ENCODE data around the gene HSPB6. TPM values are rescaled to one million over a fixed set of nuclear protein-coding genes. Genes with fewer than 3 reads are reported as not detected.

Gene HSPB6
- total RNA-seq, 4 donors from 2014 or later, result 22.3 to 185 (median 43.9) TPM

- Histone ChIP-seq H3K9me3 (no peaks in the 10 kb centered on the region), H3K36me3 (no peaks in the 10 kb centered on the region), H3K4me1 (no peaks in the 10 kb centered on the region), H3K27me3 (peaks cover 21% of the 10 kb centered on the region), H3K27ac (no peak overlapping the region), H3K4me3 (no peak overlapping the region)
- no peak for TF ChIP-seq CTCF (IDR thresholded peaks at IDR 0.05)
- TF ChIP-seq EP300 (IDR thresholded peaks at IDR 0.05; ENCODE audit: low read depth), result no peak
- TF ChIP-seq POLR2AphosphoS5 (IDR thresholded peaks at IDR 0.05), result no peak
- TF ChIP-seq POLR2A (IDR thresholded peaks at IDR 0.05), result no peak
- DNase-seq, result no peak
- in situ Hi-C loops (cut with MboI; ENCODE audit: low pct_ligation_motif_present in 1 of 4, low pct_unique_long_range_greater_than_20kb in 1 of 4, low sequenced_read_pairs in 3 of 4), result no loop called here
- WGBS, 2 donors (ENCODE audit: low coverage in 1 of 2), result 57 to 77% methylated on average over 1 to 8 of the region's 8 CpGs
- intact Hi-C loops (cut with DNase I; ENCODE audit: low total_unique reads), result no loop called here
Measured at GRCh38 chr19:35792888-35793287, 36.1 kb upstream of the HSPB6 start.

GRCh38 chr19:35792312-35792711 is 35.5 kb upstream of the HSPB6 start:
- DNase-seq, result no peak
- peaks cover 15% of the 10 kb centered on the region for H3K27me3 ChIP-seq
- intact Hi-C loops (cut with DNase I; ENCODE audit: low total_unique reads) (no loop called here), in situ Hi-C loops (cut with MboI; ENCODE audit: low pct_ligation_motif_present in 1 of 4, low pct_unique_long_range_greater_than_20kb in 1 of 4, low sequenced_read_pairs in 3 of 4) (no loop called here)
- no peak overlapping the region for H3K27ac ChIP-seq
- WGBS, 2 donors (ENCODE audit: low coverage in 1 of 2), result 90% methylated on average over 14 of the region's 15 CpGs; no CpG with 5 or more reads in 1 of the 2 donors
- no peak overlapping the region for H3K4me3 ChIP-seq
- no peaks in the 10 kb centered on the region for H3K9me3 ChIP-seq
- H3K36me3 ChIP-seq, result no peaks in the 10 kb centered on the region
- TF ChIP-seq POLR2AphosphoS5 (IDR thresholded peaks at IDR 0.05) (no peak), POLR2A (IDR thresholded peaks at IDR 0.05) (no peak), EP300 (IDR thresholded peaks at IDR 0.05; ENCODE audit: low read depth) (no peak), CTCF (IDR thresholded peaks at IDR 0.05) (no peak)
- H3K4me1 ChIP-seq, result no peaks in the 10 kb centered on the region

- no peaks in the 10 kb centered on the region for H3K9me3 ChIP-seq
- WGBS, 2 donors (ENCODE audit: low coverage in 1 of 2), result 85 to 100% methylated on average over 2 to 8 of the region's 9 CpGs
- no peak overlapping the region for H3K27ac ChIP-seq
- H3K4me1 ChIP-seq, result no peaks in the 10 kb centered on the region
- in situ Hi-C loops (cut with MboI; ENCODE audit: low pct_ligation_motif_present in 1 of 4, low pct_unique_long_range_greater_than_20kb in 1 of 4, low sequenced_read_pairs in 3 of 4), result no loop called here
- no peak overlapping the region for H3K4me3 ChIP-seq
- DNase-seq, result no peak
- H3K27me3 ChIP-seq, result peaks cover 11% of the 10 kb centered on the region
- intact Hi-C loops (cut with DNase I; ENCODE audit: low total_unique reads), result no loop called here
- TF ChIP-seq POLR2AphosphoS5 (IDR thresholded peaks at IDR 0.05) (no peak), POLR2A (IDR thresholded peaks at IDR 0.05) (no peak), CTCF (IDR thresholded peaks at IDR 0.05) (no peak), EP300 (IDR thresholded peaks at IDR 0.05; ENCODE audit: low read depth) (no peak)
- H3K36me3 ChIP-seq, result no peaks in the 10 kb centered on the region
Measured at GRCh38 chr19:35791814-35792279, 35.0 kb upstream of the HSPB6 start.

GRCh38 chr19:35790981-35791813 is 34.4 kb upstream of the HSPB6 start:
- peaks cover 4% of the 10 kb centered on the region for H3K27me3 ChIP-seq
- no peak for DNase-seq
- no peaks in the 10 kb centered on the region for H3K36me3 ChIP-seq
- no peaks in the 10 kb centered on the region for H3K4me1 ChIP-seq
- no peak overlapping the region for H3K4me3 ChIP-seq
- WGBS, 2 donors (ENCODE audit: low coverage in 1 of 2), result 67% methylated on average over 13 of the region's 20 CpGs; no CpG with 5 or more reads in 1 of the 2 donors
- H3K9me3 ChIP-seq, result no peaks in the 10 kb centered on the region
- TF ChIP-seq CTCF (IDR thresholded peaks at IDR 0.05) (no peak), EP300 (IDR thresholded peaks at IDR 0.05; ENCODE audit: low read depth) (no peak), POLR2AphosphoS5 (IDR thresholded peaks at IDR 0.05) (no peak)
- in situ Hi-C loops (cut with MboI; ENCODE audit: low pct_ligation_motif_present in 1 of 4, low pct_unique_long_range_greater_than_20kb in 1 of 4, low sequenced_read_pairs in 3 of 4) (no loop called here), intact Hi-C loops (cut with DNase I; ENCODE audit: low total_unique reads) (no loop called here)
- H3K27ac ChIP-seq, result no peak overlapping the region

All from transverse colon (tissue), 4 donors.